ENCODE measurements around the gene ZDHHC12.

The ZDHHC12 gene, protein sequence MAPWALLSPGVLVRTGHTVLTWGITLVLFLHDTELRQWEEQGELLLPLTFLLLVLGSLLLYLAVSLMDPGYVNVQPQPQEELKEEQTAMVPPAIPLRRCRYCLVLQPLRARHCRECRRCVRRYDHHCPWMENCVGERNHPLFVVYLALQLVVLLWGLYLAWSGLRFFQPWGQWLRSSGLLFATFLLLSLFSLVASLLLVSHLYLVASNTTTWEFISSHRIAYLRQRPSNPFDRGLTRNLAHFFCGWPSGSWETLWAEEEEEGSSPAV

DNA sequence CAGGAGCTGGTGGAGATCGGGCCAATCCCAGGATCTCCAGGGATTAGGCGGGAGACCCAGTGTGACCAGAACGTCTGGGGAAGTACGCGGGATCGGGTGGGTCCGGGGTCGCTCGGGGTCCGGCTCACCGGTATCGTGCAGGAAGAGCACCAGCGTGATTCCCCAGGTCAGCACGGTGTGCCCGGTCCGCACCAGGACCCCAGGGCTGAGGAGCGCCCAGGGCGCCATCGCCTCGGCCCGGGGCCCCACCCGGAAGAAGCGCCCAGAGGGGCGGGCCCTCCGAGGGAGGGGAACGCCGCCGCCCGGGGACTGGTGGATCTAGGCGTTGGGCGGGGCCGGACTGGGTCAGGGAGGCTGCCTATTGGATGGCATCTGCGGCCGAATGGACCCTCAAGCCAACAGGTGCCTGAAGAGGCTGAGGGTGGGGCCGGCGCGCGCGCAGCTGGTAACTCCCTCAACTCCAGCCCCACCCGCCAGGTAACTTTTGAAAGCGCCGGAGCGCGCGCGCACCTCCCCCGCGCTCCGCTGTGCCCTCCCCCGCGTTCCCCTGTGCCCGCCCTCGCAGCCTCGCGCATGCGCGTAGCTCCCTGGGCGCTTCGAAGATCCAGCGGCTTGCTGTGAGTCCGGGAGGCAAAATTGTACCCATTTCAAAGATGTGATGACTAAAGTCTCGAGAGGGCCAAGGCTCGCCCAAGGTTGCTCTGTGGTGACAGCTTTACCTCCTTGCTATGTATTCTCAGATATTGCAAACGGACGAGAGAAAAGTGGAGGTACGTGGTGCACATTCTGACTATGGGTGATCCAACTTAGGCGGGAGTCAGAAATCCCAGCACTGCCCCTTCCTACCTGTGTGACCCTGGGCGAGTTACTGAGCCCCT lies at the start of gene ZDHHC12:
ZDHHC12 (minus strand) TSS at position 262 of the 878 bp plus-strand sequence; CDS start at position 228, 34 bp downstream.
- DNase-seq: peak; percentile 96

DNA sequence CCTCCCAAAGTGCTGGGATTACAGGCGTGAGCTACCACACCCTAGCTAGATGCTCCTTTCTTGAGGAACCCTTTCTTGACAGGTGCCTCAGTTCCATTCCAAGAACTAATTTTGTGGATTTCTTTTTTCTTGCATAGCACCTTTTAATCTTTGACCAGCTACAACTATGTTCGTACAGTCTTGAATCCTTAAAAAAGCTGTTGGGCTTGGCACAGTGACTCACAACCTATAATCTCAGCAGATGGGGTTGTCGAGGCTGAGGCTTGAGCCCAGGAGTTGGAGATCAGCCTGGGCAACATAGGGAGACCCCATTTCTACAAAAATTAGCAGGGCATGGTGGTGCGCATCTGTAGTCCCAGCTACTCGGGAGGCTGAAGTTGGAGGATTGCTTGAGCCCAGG lies 49.1 kb upstream of the ZDHHC12 start:
- no peak for DNase-seq

DNA sequence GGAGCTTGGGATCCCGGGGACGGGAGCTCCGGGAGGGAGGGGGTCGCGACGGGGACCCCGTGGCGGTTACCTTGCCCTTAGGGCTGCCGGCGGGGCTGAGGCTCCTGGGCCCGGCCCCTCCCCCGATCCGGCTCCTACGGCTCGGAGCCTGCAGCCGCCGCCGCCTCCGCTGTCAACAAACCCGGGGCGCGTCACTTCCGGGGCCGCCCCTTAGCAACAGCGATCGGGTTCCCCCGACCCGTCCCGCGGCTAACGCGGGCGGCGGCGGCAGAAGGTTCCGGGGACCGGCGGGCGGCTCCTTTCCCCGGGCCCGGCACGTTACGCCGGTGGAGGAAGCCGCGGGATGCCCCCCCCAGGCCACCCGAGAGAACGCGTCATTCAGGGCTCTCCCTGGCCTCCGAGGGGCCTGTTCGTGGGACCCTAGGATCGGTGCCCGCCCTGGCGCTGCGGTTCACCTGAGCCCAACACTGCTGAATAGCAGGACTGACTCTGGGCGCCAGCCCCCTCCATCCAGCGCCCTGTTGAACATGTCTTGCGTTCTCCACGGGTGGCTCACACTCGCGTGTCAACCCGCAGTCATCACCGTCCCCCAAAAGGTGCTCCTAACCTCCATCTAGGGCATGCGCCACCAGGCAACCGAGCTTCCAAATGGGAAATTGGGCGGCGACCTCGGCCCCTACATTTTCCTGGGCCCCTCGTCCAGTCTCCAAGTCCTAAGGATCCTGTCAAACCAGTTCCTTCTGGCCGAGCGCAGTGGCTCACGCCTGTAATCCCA lies 48.0 kb upstream of the ZDHHC12 start, which contains the start of gene ZER1:
ZER1 (minus strand) TSS at position 183 of the 775 bp plus-strand sequence. CDS start 16,362 bp downstream, outside the sequence.
- peak; percentile 69 for DNase-seq

DNA sequence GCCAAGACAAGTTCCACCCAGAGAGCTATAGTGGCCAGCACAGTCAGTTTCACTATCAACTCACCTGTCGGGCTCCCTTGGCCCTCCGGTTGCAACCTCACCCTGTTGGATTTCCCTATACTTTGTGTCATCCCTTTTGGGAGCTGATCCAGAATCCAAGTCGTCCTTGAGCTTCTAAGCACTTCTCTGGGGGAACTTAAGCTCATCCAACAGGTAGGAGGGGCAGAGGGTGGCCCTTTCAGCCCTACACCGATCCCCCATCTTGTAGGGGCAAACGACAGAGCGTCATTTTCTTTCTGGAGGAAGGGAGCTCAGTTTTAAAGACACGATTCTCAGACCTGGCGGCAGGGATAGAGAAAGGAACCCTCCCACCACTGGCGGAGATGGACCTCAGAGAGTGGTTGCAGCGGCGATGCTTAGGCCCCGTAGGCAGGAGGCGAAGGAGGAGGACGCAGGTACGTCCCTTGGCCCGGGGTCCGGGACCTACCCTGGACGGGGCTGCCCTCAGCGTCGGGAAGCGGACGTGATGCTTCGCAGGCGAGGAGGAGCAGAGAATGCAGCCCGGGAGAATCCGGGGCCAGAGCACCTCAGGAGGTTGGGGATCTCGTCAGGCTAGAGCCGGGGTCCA lies 47.3 kb upstream of the ZDHHC12 start:
- no peak for DNase-seq

GRCh38 chr9:128770286-128771030 lies 46.5 kb upstream of the ZDHHC12 start:
- DNase-seq: no peak

GRCh38 chr9:128768606-128769005 lies 44.7 kb upstream of the ZDHHC12 start:
- DNase-seq: no peak

- no peak for DNase-seq
Observed at GRCh38 chr9:128765499-128765898, 41.6 kb upstream of the ZDHHC12 start.

DNA sequence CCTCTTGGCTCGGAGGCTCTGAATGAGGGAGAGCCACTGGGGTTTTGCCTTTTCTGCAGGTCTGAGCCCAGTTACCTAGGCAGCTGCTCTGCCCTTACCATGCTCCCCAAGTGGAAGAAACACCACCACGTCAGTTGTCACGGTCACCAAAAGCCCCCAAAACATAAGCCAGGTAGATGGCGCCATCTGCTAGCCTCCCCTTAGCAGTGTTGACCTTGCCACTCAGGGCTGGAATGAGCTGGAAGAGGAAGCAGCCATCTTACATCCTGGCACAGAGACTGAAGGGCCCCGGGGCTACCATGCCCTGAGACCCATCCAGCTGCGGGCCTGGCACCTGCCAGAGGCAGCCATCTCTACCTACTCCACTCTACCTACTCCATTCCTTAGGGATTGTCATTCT lies 40.4 kb upstream of the ZDHHC12 start:
- DNase-seq: no peak

- DNase-seq: no peak
Observed at GRCh38 chr9:128762671-128763449, 38.9 kb upstream of the ZDHHC12 start.

GRCh38 chr9:128757602-128758001 lies 33.7 kb upstream of the ZDHHC12 start:
- no peak for DNase-seq

- no peak for DNase-seq
Observed at GRCh38 chr9:128753627-128754026, 29.7 kb upstream of the ZDHHC12 start.

DNA sequence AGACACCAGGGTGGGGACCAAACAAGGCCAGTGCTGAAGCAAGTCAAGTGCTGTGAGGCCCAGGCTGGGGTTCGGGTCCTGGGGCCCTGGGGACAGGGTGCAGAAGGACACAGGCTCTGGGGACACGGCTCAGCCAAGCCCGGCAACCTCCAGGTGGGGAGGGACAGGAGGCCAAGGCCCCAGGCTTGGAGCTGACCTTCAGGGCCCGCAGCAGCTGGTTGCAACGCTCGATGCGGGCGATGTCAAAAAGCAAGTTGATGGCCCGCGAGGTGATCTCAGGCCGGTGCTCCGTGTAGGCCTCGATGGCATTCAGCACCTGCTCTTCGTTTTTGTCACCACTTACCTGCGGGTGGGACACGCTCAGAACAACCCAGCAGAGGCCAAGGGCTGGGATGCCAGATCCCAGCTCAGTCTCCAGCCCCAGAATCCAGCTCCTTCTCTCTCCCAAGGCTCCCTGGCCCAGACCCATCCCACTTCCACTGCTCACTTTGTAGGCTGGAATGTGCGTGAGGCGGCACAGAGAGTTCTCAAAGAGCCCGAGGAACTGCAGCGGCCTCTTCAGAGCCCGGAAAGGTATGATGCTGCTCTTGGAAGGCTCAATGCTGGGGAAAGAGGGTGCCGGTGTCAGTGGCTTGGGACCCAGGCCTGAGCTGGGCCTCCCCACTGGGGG lies 27.1 kb upstream of the ZDHHC12 start:
- no peak for DNase-seq

GRCh38 chr9:128747241-128747640 lies 23.3 kb upstream of the ZDHHC12 start:
- no peak for DNase-seq

DNA sequence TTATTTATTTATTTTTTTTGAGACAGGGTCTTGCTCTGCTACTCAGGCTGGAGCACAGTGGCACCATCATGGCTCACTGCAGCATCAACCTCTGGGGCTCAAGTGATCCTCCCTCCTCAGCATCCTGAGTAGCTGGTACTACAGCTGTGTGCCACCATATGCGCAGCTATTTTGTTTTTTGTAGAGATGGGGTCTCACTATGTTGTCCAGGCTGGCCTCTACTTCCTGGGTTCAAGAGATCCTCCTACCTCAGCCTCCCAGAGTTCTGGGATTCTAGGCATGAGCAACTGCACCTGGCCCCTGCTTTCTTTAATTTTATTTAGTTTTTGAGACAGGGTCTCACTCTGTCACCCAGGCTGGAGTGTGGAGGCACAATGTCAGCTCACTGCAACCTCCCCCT lies 19.5 kb upstream of the ZDHHC12 start:
- no peak for DNase-seq

- DNase-seq: no peak
Observed at GRCh38 chr9:128742401-128742800, 18.5 kb upstream of the ZDHHC12 start.

GRCh38 chr9:128735373-128735772 lies 11.4 kb upstream of the ZDHHC12 start:
- no peak for DNase-seq

- no peak for DNase-seq
Observed at GRCh38 chr9:128733256-128733655, 9.3 kb upstream of the ZDHHC12 start.

- DNase-seq: no peak
Observed at GRCh38 chr9:128732576-128732975, 8.6 kb upstream of the ZDHHC12 start.

DNA sequence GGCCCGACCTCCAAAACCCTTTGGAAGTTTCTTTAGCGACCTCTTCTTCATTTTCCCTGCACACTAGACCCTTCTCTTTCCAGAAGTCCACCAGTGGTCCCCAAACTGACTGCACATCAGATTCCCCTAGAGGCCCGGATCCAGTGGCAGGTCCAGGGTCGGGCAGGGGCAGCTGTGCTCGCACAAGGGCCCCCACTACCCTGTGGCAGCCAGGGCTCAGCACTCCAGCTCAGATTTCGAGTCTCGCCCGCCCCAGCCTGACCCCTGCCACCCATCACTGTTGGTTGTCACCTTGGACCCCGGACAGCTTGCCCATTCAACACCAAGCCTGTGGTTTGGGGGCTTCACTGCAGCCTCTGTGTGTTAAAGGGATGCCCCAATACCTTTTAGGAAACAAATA lies 7.8 kb upstream of the ZDHHC12 start:
- no peak for DNase-seq

- no peak for DNase-seq
Observed at GRCh38 chr9:128731093-128731492, 7.2 kb upstream of the ZDHHC12 start.
